CD4-positive, alpha-beta T cell treated with Interleukin-4 for 1 hour (primary cell): ENCODE measurements around the gene GJC1.

Source experiments
- DNase-seq, 2 donors: peaks; one replicate each; pipeline ENCODE4 v3.0.0-alpha.2; 2020 to 2022

GJC1 gene

GRCh38 chr17:44829523-44830358 lies at the start of gene GJC1:
Gene GJC1 (minus strand): TSS chr17:44830287. CDS start chr17:44805817, 24,470 bp downstream.
- DNase-seq, result no peak

GRCh38 chr17:44879376-44879775 lies 49.3 kb upstream of the GJC1 start:
- no peak for DNase-seq

- DNase-seq, result peak in 1 of 2 donors; percentile 43
Measured at GRCh38 chr17:44878627-44879221, 48.6 kb upstream of the GJC1 start.

GRCh38 chr17:44877121-44877520 lies 47.0 kb upstream of the GJC1 start:
- no peak for DNase-seq

GRCh38 chr17:44875761-44876160 lies 45.7 kb upstream of the GJC1 start:
- DNase-seq, result no peak

- DNase-seq, result no peak
Measured at GRCh38 chr17:44872131-44872768, 42.2 kb upstream of the GJC1 start.

GRCh38 chr17:44871556-44871955 lies 41.5 kb upstream of the GJC1 start:
- DNase-seq, result no peak

GRCh38 chr17:44867841-44868240 lies 37.8 kb upstream of the GJC1 start:
- DNase-seq, result no peak

GRCh38 chr17:44865931-44866330 lies 35.8 kb upstream of the GJC1 start:
- no peak for DNase-seq

- peak; percentile 67 to 76 for DNase-seq
Measured at GRCh38 chr17:44865231-44865660, 35.2 kb upstream of the GJC1 start.

GRCh38 chr17:44864831-44865230 lies 34.7 kb upstream of the GJC1 start:
- DNase-seq, result no peak

GRCh38 chr17:44863061-44863918 lies 33.2 kb upstream of the GJC1 start:
- no peak for DNase-seq

- DNase-seq, result no peak
Measured at GRCh38 chr17:44862278-44862914, 32.3 kb upstream of the GJC1 start.

GRCh38 chr17:44859701-44860100 lies 29.6 kb upstream of the GJC1 start:
- no peak for DNase-seq

- no peak for DNase-seq
Measured at GRCh38 chr17:44854192-44854591, 24.1 kb upstream of the GJC1 start.

- no peak for DNase-seq
Measured at GRCh38 chr17:44850612-44851011, 20.5 kb upstream of the GJC1 start.

GRCh38 chr17:44850025-44850424 lies 19.9 kb upstream of the GJC1 start:
- no peak for DNase-seq

- no peak for DNase-seq
Measured at GRCh38 chr17:44848961-44849489, 18.9 kb upstream of the GJC1 start.

- DNase-seq, result no peak
Measured at GRCh38 chr17:44848257-44848795, 18.2 kb upstream of the GJC1 start.

- DNase-seq, result no peak
Measured at GRCh38 chr17:44847586-44847985, 17.5 kb upstream of the GJC1 start, which contains the start of gene HIGD1B. Gene HIGD1B (plus strand): TSS chr17:44847883. CDS start chr17:44848153, 270 bp downstream.

- no peak for DNase-seq
Measured at GRCh38 chr17:44846206-44846605, 16.1 kb upstream of the GJC1 start.

GRCh38 chr17:44844390-44844830 lies 14.3 kb upstream of the GJC1 start:
- DNase-seq, result no peak
